Hepatocyte (in vitro differentiated cells): Measurements from ENCODE around the gene RFT1.

Source experiments
- EZH2 ChIP-seq: fragments of 200-600 bp; sonication (generic); IDR thresholded peaks from 2 replicates; pipeline ENCODE4 v1.6.1; 2016; ENCODE audit warnings: antibody characterized with exemption, mild to moderate bottlenecking, borderline replicate concordance
- EZH2phosphoT487 ChIP-seq: fragments of 200-600 bp; sonication (generic); IDR thresholded peaks from one replicate; pipeline ENCODE4 v1.6.1; 2018; ENCODE audit warnings: antibody characterized with exemption, mild to moderate bottlenecking, low read depth, moderate library complexity; ENCODE audit not compliant: unreplicated experiment, severe bottlenecking

GRCh38 chr3:53178246-53178645 lies 48.0 kb upstream of the RFT1 start:
- TF ChIP-seq EZH2phosphoT487 (no peak), EZH2 (no peak)
